DMS114 treated with DMSO at 0.1 percent for 48 hours (cell line): ENCODE data around the gene VDAC2.

ENCODE experiments used
- DNase-seq: peaks from one replicate; lab custom pipeline; 2025; ENCODE audit not compliant: unreplicated experiment; lab: John Stamatoyannopoulos, UW

Gene VDAC2

GRCh38 chr10:75250934-75251333 is 40.3 kb downstream of the VDAC2 start:
- DNase-seq: no peak

DNA sequence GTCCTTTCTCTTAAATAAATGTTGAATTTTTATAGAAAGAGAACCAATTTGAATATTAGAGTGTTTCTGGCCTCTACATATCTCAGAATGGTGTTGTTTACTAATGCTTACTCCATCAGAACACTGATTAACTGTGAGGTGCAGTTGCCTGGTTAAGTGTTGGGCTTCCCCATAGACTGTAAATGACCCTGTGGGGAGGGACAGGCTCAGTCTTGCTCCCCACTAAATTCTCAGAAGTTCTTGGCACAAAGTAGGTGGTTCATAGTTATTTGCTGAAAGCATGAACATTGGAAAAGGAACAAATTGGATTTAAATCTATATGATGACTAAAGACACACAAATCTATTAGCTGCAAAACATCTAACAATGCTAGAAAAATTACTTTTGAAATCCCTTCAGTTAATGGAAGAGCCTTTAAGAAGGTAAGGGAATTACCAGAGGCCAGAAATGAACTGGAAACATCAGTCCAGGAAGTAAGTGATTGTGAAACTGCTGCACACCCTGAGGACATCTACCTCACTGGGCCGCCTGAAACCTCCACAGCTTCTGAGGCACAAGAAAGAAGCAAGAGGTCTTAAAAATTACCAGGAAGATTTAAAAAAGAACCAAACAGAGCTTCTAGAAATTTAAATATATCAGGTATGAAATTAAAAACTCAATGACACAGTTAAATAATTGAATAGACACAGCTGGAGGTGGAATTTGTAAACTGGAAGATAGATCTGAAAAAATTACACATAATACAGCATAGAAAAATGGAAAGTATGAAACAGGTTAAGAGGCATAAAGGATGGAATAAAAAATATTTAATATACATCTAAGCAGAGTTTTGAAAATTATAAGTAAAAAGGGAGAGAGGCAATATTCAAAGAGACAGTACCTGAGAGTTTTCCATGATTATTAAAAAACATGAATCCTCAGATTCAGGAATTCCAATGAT is 43.0 kb downstream of the VDAC2 start:
- DNase-seq: no peak

DNA sequence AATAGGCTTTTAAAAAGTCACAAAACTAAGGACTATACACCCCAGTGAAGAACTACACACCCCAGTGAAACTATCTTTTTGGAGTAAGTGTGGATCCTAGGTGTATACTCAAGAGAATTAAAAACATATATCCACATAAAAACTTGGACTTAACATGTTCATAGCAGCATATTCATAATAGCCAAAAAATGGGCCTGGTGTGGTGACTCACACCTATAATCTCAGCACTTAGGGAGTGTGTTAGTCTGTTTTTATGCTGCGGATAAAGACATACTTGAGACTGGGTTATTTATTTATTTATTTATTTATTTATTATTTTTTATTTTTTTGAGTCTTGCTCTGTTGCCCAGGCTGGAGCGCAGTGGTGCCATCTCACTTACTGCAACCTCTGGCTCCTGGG is 44.1 kb downstream of the VDAC2 start:
- no peak for DNase-seq

- no peak for DNase-seq
Measured at GRCh38 chr10:75260990-75261389, 50.4 kb downstream of the VDAC2 start.

GRCh38 chr10:75261813-75262705 is 51.5 kb downstream of the VDAC2 start:
- no peak for DNase-seq

GRCh38 chr10:75263806-75264205 is 53.2 kb downstream of the VDAC2 start:
- no peak for DNase-seq

DNA sequence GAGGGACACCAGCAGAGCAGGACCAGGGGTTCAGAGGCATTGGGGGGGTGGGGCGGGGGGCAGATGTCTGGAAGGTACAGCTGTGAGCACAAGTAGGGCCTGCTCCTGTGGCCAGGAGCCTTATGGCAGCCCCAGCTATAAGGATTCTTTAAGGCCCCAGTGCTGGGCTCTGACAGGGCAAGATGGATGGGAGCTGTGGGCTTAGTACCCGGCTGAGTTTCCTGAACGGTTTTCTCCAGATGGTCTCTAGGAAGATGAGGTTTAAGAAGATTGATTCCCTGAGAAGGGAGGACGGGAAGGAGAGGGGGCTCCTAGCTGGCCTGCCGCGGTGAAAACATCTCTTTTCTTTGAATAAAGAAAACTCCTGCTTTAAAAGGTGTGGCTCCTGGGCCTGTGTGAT is 55.3 kb downstream of the VDAC2 start:
- no peak for DNase-seq

DNA sequence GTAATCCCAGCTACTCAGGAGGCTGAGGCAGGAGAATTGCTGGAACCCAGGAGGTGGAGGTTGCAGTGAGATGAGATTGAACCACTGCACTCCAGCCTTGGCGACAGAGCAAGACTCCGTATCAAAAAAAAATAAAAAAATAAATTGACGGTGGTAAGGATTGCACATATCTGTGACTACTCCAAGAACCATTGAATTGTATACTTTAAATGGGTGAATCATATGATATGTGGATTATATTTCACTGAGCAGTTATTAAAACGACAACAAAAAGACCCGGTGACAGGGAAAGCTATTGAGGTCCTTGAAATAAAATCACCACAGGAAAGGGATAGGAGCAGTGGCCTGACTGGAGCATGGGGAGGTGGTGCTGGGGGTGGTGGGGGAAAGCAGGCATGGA is 56.3 kb downstream of the VDAC2 start:
- DNase-seq: no peak

- DNase-seq: no peak
Measured at GRCh38 chr10:75269605-75270004, 59.0 kb downstream of the VDAC2 start.

DNA sequence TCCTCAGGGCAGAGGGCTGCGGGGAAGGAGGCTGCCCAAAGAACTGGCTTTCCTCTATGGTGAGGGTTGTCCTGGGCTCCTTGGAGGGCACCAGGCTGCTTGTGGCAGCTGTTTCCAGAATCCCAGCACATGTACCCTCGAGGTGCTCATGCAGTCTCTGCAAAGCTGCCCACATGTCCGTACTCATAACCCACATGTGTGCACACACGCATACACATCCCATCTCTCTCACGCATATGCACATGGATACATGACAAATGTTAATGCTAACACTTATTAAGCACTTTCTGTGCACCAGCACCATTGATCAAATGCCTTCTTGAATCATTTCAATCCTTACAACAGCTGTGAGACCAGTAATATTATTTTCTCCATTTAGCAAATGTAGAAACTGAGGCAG is 61.5 kb downstream of the VDAC2 start:
- DNase-seq: no peak

GRCh38 chr10:75272896-75273295 is 62.3 kb downstream of the VDAC2 start:
- no peak for DNase-seq

GRCh38 chr10:75276069-75276872 is 65.7 kb downstream of the VDAC2 start:
- DNase-seq: no peak

- no peak for DNase-seq
Measured at GRCh38 chr10:75280236-75280635, 69.6 kb downstream of the VDAC2 start.
